ENCODE results near the gene PRUNE1. TPM values are rescaled to one million over a fixed set of nuclear protein-coding genes. Genes with fewer than 3 reads are reported as not detected.

The PRUNE1 gene
- total RNA-seq, 4 donors from 2014 or later = 21.7 to 28.1 (median 25.1) TPM

DNA sequence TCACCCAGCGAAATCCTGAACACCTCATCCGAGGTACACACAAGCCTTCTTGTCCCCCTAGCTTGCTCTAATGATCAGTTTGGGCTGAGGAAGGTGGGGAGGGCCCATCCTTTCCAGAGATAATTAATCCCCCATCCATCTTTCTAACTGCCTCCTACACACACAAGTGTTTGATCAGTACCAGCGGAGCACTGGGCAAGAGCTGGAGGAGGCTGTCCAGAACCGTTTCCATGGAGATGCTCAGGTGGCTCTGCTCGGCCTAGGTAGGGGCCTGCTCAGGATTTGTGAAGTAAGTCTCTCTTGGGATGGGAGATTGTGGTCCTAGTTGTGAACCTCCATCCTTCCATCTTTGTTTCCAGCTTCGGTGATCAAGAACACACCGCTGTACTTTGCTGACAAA is 20.3 kb upstream of the PRUNE1 start:
- Histone ChIP-seq H3K4me1 (no peaks in the 10 kb centered on the region), H3K27ac (no peak overlapping the region), H3K36me3 (no peaks in the 10 kb centered on the region), H3K27me3 (no peaks in the 10 kb centered on the region), H3K4me3 (no peak overlapping the region), H3K9me3 (no peaks in the 10 kb centered on the region)
- no peak for DNase-seq
- no peak for TF ChIP-seq POLR2A (IDR thresholded peaks at IDR 0.05)

DNA sequence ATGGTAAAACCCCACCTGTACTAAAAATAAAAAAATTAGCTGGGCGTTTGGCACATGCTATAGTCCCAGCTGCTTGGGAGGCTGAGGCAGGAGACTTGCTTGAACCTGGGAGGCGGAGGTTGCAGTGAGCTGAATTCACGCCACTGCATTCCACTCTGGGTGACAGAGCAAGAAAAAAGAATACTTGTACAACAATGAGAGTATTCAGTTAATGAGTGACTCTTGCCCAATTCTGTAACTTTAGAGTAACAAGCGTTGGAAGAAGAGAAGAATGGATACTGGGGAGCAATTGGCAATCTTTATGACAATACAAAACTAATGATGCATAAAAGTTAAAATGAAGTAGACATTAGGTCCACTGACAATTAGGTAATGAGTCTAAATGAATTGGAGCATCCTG is 15.6 kb upstream of the PRUNE1 start:
- no peak for TF ChIP-seq POLR2A (IDR thresholded peaks at IDR 0.05)
- TF ChIP-seq, protein P1, sequence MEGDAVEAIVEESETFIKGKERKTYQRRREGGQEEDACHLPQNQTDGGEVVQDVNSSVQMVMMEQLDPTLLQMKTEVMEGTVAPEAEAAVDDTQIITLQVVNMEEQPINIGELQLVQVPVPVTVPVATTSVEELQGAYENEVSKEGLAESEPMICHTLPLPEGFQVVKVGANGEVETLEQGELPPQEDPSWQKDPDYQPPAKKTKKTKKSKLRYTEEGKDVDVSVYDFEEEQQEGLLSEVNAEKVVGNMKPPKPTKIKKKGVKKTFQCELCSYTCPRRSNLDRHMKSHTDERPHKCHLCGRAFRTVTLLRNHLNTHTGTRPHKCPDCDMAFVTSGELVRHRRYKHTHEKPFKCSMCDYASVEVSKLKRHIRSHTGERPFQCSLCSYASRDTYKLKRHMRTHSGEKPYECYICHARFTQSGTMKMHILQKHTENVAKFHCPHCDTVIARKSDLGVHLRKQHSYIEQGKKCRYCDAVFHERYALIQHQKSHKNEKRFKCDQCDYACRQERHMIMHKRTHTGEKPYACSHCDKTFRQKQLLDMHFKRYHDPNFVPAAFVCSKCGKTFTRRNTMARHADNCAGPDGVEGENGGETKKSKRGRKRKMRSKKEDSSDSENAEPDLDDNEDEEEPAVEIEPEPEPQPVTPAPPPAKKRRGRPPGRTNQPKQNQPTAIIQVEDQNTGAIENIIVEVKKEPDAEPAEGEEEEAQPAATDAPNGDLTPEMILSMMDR (IDR thresholded peaks at IDR 0.05) = no peak
- H3K36me3 ChIP-seq = peaks cover 0 to 14% (median 0%) of the 10 kb centered on the region in 3 donors
- H3K27ac ChIP-seq = no peak overlapping the region
- no peaks in the 10 kb centered on the region for H3K4me1 ChIP-seq
- DNase-seq = no peak
- no peak overlapping the region for H3K4me3 ChIP-seq
- no peaks in the 10 kb centered on the region for H3K27me3 ChIP-seq
- no peaks in the 10 kb centered on the region for H3K9me3 ChIP-seq

DNA sequence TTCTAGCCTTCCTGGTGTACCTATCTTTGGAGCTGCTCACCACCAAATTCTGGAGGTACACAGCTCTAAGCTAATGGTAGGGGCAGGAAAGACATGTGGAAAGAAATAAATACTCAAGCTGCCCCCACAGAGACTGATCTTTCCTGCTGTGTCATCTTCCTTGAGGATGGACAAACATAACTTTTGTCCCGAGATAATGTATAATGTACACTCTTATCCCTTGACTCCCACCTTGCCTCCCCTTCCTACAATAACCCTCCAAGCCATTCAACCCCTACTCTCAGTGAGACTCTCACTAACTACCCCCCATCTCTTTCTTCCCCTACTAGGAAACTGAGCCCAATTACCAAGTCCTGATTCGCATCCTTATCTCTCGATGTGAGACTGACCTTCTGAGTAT is 14.0 kb upstream of the PRUNE1 start:
- Histone ChIP-seq H3K4me1 (no peaks in the 10 kb centered on the region), H3K36me3 (peaks cover 0 to 31% (median 0%) of the 10 kb centered on the region in 3 donors), H3K27me3 (no peaks in the 10 kb centered on the region), H3K9me3 (no peaks in the 10 kb centered on the region), H3K27ac (no peak overlapping the region), H3K4me3 (no peak overlapping the region)
- no peak for TF ChIP-seq POLR2A (IDR thresholded peaks at IDR 0.05)
- TF ChIP-seq, protein P1 (IDR thresholded peaks at IDR 0.05) = no peak
- DNase-seq = no peak

DNA sequence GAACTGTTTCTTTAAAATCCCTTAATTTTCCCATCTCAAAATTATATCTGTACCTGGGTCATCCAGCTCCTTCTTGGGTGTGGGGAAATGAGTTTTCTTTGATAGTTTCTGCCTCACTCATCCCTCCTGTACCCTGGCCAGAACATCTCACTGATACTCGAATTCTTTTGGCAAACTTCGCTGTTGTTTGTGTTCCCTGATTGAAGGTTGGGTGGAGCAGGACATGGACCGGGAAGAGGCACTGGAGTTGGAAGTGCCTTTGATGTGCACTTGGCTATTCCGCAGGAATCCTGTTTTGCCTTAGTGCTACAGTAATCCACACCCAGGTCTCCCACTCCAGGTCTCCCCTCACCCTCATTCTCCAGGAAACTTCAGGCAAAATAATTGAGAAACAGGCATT is 12.8 kb upstream of the PRUNE1 start:
- Histone ChIP-seq H3K36me3 (peaks cover 0 to 41% (median 0%) of the 10 kb centered on the region in 3 donors), H3K4me1 (no peaks in the 10 kb centered on the region), H3K4me3 (no peak overlapping the region), H3K9me3 (no peaks in the 10 kb centered on the region), H3K27me3 (no peaks in the 10 kb centered on the region), H3K27ac (peak overlapping the region in 2 of 4 donors; percentile 8 to 20)
- DNase-seq = no peak
- TF ChIP-seq POLR2A (IDR thresholded peaks at IDR 0.05) = no peak
- TF ChIP-seq, protein P1 (IDR thresholded peaks at IDR 0.05) = no peak

DNA sequence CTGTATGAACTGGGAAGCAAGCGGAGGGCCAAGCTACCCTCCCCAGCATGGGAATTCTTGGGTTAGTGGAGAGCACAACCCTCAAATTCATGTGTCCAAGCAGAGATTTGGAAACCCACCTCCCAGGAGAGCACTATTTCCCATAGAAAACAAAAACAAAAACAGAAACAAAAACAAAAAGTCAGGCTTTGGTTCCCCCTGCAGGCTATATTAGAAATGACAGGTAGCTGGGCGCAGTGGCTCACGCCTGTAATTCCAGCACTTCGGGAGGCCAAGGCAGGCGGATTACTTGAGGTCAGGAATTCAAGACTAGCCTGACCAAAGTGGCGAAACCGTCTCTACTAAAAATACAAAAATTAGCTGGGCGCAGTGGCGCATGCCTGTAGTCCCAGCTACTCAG is 12.4 kb upstream of the PRUNE1 start:
- DNase-seq = peak in 1 of 3 donors; percentile 59
- Histone ChIP-seq H3K9me3 (no peaks in the 10 kb centered on the region), H3K27me3 (no peaks in the 10 kb centered on the region), H3K4me1 (no peaks in the 10 kb centered on the region), H3K4me3 (no peak overlapping the region), H3K27ac (peak overlapping the region in 2 of 4 donors; percentile 8 to 20), H3K36me3 (peaks cover 0 to 45% (median 0%) of the 10 kb centered on the region in 3 donors)
- TF ChIP-seq POLR2A (IDR thresholded peaks at IDR 0.05) = no peak
- TF ChIP-seq, protein P1 (IDR thresholded peaks at IDR 0.05) = peak; percentile 70 to 87 (median 80)

DNA sequence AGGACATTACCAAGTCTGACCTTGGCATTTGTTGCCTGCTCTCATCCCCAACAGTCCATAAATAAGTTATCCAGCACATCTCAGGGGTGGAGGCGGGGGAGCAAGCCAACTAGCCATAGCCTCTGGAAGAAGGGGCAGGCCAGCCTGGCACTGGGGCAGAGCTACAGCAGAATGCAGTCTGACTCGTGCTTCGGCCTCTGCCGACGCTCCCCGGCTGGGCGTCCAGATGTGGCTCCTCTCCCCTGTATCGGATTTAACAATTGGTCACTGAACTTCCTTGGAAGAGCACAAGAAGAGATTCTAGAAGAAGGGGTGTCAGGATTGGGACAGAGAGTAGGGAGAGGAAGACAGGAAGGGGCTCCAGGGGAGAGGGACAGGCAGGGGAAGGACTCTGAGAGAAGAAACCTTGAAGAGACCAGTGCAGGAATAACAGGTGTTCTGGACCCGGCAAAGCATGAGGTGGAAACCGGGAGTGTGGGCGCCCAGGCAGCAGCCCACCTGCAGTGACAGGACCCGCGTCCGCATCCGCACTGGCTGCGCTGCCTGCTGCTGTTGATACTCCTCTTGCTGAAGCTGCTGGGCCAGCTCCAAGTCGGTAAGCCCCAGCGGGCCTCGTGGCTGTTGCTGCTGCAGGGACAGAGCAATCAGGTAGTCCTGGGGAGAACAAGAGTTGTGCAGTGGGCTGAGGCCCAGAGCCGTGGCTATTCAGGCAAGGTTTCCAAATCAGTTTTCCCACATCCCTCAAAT is 10.9 kb upstream of the PRUNE1 start:
- H3K36me3 ChIP-seq = peaks cover 0 to 58% (median 0%) of the 10 kb centered on the region in 3 donors

More for the DNA sequence above, 10.9 kb upstream of the PRUNE1 start:
- Histone ChIP-seq H3K27ac (no peak overlapping the region), H3K4me3 (no peak overlapping the region), H3K9me3 (no peaks in the 10 kb centered on the region), H3K4me1 (peaks cover 0 to 3% (median 0%) of the 10 kb centered on the region in 4 donors), H3K27me3 (no peaks in the 10 kb centered on the region)
- DNase-seq = no peak
- TF ChIP-seq, protein P1 (IDR thresholded peaks at IDR 0.05) = no peak
- TF ChIP-seq POLR2A (IDR thresholded peaks at IDR 0.05) = no peak

Measured in Peyer's patch (tissue), 4 donors.